Measurements from ENCODE around the gene SFXN3.

The SFXN3 gene

DNA sequence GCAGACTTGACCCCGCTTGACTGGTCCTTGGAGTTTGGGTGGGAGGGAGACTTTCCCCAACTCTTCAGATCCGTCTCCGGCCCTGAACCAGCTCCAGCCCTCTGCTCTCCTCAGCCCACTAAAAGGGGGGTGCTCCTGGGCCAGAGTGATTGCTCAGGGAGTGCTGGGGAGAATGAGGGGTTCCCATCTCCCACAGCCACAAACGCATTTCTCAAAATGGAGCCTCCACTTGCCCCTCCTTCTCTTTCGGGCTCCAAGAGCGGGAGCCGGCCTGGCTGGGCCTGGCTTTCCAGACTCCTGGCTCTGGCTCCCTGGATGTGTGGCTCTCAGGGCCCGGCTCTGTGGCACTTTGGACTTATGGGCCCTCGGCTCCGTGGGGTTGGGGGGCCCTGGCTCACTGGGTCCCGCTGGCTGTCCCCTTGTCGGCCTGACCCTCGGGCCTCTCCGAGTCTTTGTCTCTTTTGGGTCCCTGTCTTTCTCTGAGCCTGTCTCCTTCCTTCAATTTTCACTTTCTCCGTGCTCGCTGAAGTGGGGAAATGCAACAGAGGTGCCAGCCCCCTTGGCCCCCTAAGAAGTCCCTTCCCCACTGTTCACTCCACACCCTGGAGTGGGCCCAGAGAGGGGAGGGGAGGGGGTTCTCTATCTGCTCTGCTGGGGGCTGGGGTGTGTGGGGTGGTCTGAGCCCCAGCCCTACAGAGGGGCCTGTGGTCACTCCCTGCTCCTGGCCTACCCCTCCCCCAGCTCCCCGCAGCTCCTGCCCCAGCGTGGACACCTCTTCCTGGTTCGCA, 30.7 kb upstream of the SFXN3 start:
- peak; percentile 55 for DNase-seq (ENCODE audit: low spot score)

GRCh38 chr10:101000915-101001658, 29.9 kb upstream of the SFXN3 start:
- peak; percentile 91 for DNase-seq (ENCODE audit: low spot score)

DNA sequence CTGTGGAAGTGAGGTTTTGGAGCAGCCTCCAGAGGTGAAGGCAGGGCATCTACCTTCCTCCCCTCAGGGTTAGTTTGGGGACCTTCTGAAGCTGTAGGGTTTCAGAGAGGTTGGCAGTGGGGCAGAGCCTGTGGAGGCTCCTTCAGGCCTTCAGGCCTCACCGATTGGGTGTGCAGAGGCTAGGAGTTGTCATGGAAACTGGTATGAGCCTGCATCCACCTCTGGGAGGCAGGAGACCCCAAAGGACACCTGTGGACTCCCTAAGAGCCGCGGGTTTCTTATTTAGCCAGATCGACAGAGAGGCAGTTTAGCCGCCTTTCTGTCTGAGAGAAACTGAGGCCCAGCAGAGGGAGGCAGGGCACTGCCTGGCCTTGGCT, 29.4 kb upstream of the SFXN3 start:
- no peak for DNase-seq (ENCODE audit: low spot score)

DNA sequence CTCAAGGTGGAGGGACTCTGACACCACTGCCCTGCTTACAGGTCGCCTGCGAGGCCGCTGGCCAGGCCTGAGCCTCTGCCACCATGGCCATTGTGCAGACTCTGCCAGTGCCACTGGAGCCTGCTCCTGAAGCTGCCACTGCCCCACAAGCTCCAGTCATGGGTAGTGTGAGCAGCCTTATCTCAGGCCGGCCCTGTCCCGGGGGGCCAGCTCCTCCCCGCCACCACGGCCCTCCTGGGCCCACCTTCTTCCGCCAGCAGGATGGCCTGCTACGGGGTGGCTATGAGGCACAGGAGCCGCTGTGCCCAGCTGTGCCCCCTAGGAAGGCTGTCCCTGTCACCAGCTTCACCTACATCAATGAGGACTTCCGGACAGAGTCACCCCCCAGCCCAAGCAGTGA, 28.6 kb upstream of the SFXN3 start:
- no peak for DNase-seq (ENCODE audit: low spot score)

- DNase-seq (ENCODE audit: low spot score), result no peak
Measured at GRCh38 chr10:101003639-101004206, 27.3 kb upstream of the SFXN3 start.

GRCh38 chr10:101005361-101005760, 25.7 kb upstream of the SFXN3 start:
- DNase-seq (ENCODE audit: low spot score), result no peak

GRCh38 chr10:101005869-101006567, 25.0 kb upstream of the SFXN3 start:
- no peak for DNase-seq (ENCODE audit: low spot score)

- peak; percentile 65 for DNase-seq (ENCODE audit: low spot score)
Measured at GRCh38 chr10:101006593-101007098, 24.4 kb upstream of the SFXN3 start.

DNA sequence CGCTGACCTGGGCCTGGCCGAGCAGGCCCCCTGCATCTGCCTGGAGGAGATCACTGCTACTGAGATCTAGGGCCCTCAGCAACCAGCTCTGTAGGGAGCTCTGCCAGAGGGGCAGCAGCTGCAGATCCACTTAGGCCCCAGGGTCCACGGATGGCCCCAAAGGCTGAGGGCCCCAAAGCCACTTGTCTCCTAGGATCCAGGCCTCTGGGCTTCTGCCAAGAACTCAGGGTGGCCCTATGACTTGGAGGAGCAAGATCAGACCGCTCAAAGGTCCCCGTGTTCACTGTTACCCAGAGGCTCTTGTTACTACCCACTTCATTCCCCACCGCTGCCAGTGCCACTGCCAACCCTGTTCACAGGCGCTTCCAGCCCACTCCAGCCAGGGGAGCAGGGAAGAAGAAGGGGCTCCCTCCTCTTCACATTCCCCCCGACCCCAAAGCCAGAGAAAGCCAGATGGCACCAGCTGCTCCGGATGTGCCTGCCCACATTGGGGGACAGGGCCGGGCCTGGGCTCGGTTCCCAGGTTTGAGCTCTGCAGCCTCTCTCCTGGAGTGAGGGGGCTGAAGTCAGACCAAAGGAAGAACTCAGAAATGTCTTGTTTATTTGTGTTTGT, 23.8 kb upstream of the SFXN3 start:
- peak; percentile 49 for DNase-seq (ENCODE audit: low spot score)

- peak; percentile 87 for DNase-seq (ENCODE audit: low spot score)
Measured at GRCh38 chr10:101007915-101008822, 22.9 kb upstream of the SFXN3 start.

GRCh38 chr10:101008823-101009423, 22.1 kb upstream of the SFXN3 start:
- peak; percentile 94 for DNase-seq (ENCODE audit: low spot score)

DNA sequence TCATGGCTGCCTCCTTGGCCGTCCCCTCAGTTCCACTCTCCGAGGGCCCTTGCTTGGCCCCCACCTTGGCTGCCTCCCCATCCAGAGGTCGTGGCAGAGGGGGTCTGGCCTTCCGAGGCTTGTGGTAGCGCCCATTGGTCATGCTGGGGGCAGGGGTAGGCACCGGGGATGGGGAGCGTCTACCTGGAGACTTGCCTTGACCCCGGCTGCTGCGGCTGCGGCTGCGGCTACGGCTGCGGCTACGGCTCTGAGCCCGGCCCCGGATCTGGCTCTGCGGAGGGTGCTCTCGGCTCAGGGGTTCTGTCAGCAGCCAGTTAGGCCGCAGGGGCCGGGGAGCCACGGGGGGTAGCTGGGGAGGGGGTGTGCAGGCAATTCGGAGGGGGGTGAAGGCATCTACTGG, 20.7 kb upstream of the SFXN3 start:
- no peak for DNase-seq (ENCODE audit: low spot score)

- peak; percentile 47 for DNase-seq (ENCODE audit: low spot score)
Measured at GRCh38 chr10:101011517-101012423, 19.3 kb upstream of the SFXN3 start.

GRCh38 chr10:101012525-101013364, 18.3 kb upstream of the SFXN3 start:
- DNase-seq (ENCODE audit: low spot score), result peak; percentile 99

GRCh38 chr10:101013365-101013825, 17.6 kb upstream of the SFXN3 start:
- no peak for DNase-seq (ENCODE audit: low spot score)

- DNase-seq (ENCODE audit: low spot score), result peak; percentile 81
Measured at GRCh38 chr10:101014230-101014884, 16.7 kb upstream of the SFXN3 start.

- DNase-seq (ENCODE audit: low spot score), result no peak
Measured at GRCh38 chr10:101014966-101015581, 16.0 kb upstream of the SFXN3 start.
